Osteoblast (primary cell): ENCODE results near the gene ANKRD30A. TPM values are rescaled to one million over a fixed set of nuclear protein-coding genes. Genes with fewer than 3 reads are reported as not detected.
"Not testable (repeated sequence)": the region's sequence is repeated elsewhere in the genome, so short reads cannot be mapped to it uniquely, and the experiment has no call there.

Source experiments
- DNase-seq: peaks from one replicate; pipeline ENCODE4 v3.0.0; 2011; ENCODE audit warnings: low spot score, mixed read lengths; ENCODE audit not compliant: insufficient read length; ENCODE audit errors: missing footprints
- H2AFZ ChIP-seq: 2 replicates; pipeline ENCODE4 v1.6.0; 2011; ENCODE audit warnings: mild to moderate bottlenecking, low read length
- H3K27ac ChIP-seq: 2 replicates; pipeline ENCODE4 v1.5.1; 2011; ENCODE audit warnings: mild to moderate bottlenecking, low read depth, low read length, moderate library complexity
- H3K27me3 ChIP-seq: 2 replicates; pipeline ENCODE4 v1.6.0; 2012; ENCODE audit warnings: mild to moderate bottlenecking, control low read depth, inconsistent platforms, low read length, moderate library complexity; ENCODE audit not compliant: insufficient read depth
- H3K36me3 ChIP-seq: 2 replicates; pipeline ENCODE4 v1.5.1; 2011; ENCODE audit warnings: mild to moderate bottlenecking, low read length, control low read depth, moderate library complexity; ENCODE audit not compliant: insufficient read depth
- H3K4me1 ChIP-seq: 2 replicates; pipeline ENCODE4 v1.5.1; 2011; ENCODE audit warnings: mild to moderate bottlenecking, low read length, control low read depth, moderate library complexity; ENCODE audit not compliant: insufficient read depth
- H3K4me2 ChIP-seq: 2 replicates; pipeline ENCODE4 v1.6.0; 2011; ENCODE audit warnings: mild to moderate bottlenecking, low read length; ENCODE audit not compliant: insufficient read depth
- H3K4me3 ChIP-seq: fragments of 200-600 bp; sonication (generic); 3 replicates; pipeline ENCODE4 v1.5.1; 2012; ENCODE audit warnings: mild to moderate bottlenecking, low read length, inconsistent platforms; ENCODE audit not compliant: insufficient read depth
- H3K79me2 ChIP-seq: 2 replicates; pipeline ENCODE4 v1.6.0; 2012; ENCODE audit warnings: mild to moderate bottlenecking, low read length, control low read depth, inconsistent platforms; ENCODE audit not compliant: insufficient read depth
- H3K9me3 ChIP-seq: 2 replicates; pipeline ENCODE4 v1.5.1; 2011; ENCODE audit warnings: low read depth, low read length, control low read depth
- H4K20me1 ChIP-seq: 2 replicates; pipeline ENCODE4 v1.6.0; 2012; ENCODE audit warnings: mild to moderate bottlenecking, low read length, control low read depth; ENCODE audit not compliant: insufficient read depth
- CTCF ChIP-seq: IDR thresholded peaks from 2 replicates; pipeline ENCODE4 v1.5.1; 2011; ENCODE audit warnings: mild to moderate bottlenecking, low read depth, low read length, moderate library complexity; ENCODE audit errors: extremely low read depth
- total RNA-seq: library from RNA; depleted of rRNA; stranded (reverse); fragments of >200 nt; gene quantifications from 2 replicates; pipeline ENCODE4 v1.2.3, GENCODE V29; 2012

The ANKRD30A gene
- total RNA-seq, 1 donor: not detected

- H4K20me1 ChIP-seq: no peaks in the 10 kb centered on the region
- H3K79me2 ChIP-seq: no peaks in the 10 kb centered on the region
- no peak overlapping the region for H2AFZ ChIP-seq
- no peaks in the 10 kb centered on the region for H3K36me3 ChIP-seq
- no peak for DNase-seq
- H3K27me3 ChIP-seq: no peaks in the 10 kb centered on the region
- H3K4me3 ChIP-seq: no peak overlapping the region
- no peak overlapping the region for H3K4me2 ChIP-seq
- no peaks in the 10 kb centered on the region for H3K9me3 ChIP-seq
- no peak overlapping the region for H3K27ac ChIP-seq
- no peak for TF ChIP-seq CTCF
- H3K4me1 ChIP-seq: no peaks in the 10 kb centered on the region
Measured at GRCh38 chr10:37109000-37109399, 16.4 kb upstream of the ANKRD30A start.

GRCh38 chr10:37124532-37124931 lies 866 bp upstream of the ANKRD30A start:
- Histone ChIP-seq H3K4me1 (no peaks in the 10 kb centered on the region), H3K9me3 (no peaks in the 10 kb centered on the region), H3K36me3 (no peaks in the 10 kb centered on the region), H2AFZ (no peak overlapping the region), H3K27me3 (no peaks in the 10 kb centered on the region), H4K20me1 (no peaks in the 10 kb centered on the region), H3K4me2 (no peak overlapping the region), H3K79me2 (no peaks in the 10 kb centered on the region), H3K4me3 (no peak overlapping the region), H3K27ac (no peak overlapping the region)
- DNase-seq: no peak
- TF ChIP-seq CTCF: no peak

- Histone ChIP-seq H3K27me3 (no peaks in the 10 kb centered on the region), H3K4me3 (no peak overlapping the region), H3K36me3 (no peaks in the 10 kb centered on the region), H4K20me1 (no peaks in the 10 kb centered on the region), H3K79me2 (no peaks in the 10 kb centered on the region), H3K27ac (no peak overlapping the region), H3K4me1 (no peaks in the 10 kb centered on the region), H3K9me3 (no peaks in the 10 kb centered on the region), H3K4me2 (no peak overlapping the region), H2AFZ (no peak overlapping the region)
- DNase-seq: no peak
- no peak for TF ChIP-seq CTCF
Measured at GRCh38 chr10:37125921-37126320, 523 bp downstream of the ANKRD30A start.

GRCh38 chr10:37146443-37146842 lies 21.0 kb downstream of the ANKRD30A start:
- DNase-seq: no peak
- Histone ChIP-seq H3K4me2 (no peak overlapping the region), H3K36me3 (no peaks in the 10 kb centered on the region), H3K4me3 (no peak overlapping the region), H3K27me3 (no peaks in the 10 kb centered on the region), H3K27ac (no peak overlapping the region), H3K4me1 (no peaks in the 10 kb centered on the region), H2AFZ (no peak overlapping the region), H3K9me3 (no peaks in the 10 kb centered on the region), H4K20me1 (no peaks in the 10 kb centered on the region), H3K79me2 (no peaks in the 10 kb centered on the region)
- TF ChIP-seq CTCF: no peak

GRCh38 chr10:37162430-37162829 lies 37.0 kb downstream of the ANKRD30A start:
- not testable (repeated sequence) for H4K20me1 ChIP-seq, H2AFZ ChIP-seq, H3K27me3 ChIP-seq, H3K4me2 ChIP-seq, H3K4me1 ChIP-seq, H3K79me2 ChIP-seq, DNase-seq, H3K27ac ChIP-seq, H3K4me3 ChIP-seq, H3K36me3 ChIP-seq, H3K9me3 ChIP-seq

- H3K4me1 ChIP-seq, H3K4me2 ChIP-seq, H2AFZ ChIP-seq: not testable (repeated sequence)
Measured at GRCh38 chr10:37171945-37172344, 46.5 kb downstream of the ANKRD30A start.

More at GRCh38 chr10:37171945-37172344, 46.5 kb downstream of the ANKRD30A start:
- not testable (repeated sequence) for H3K36me3 ChIP-seq, DNase-seq, H3K4me3 ChIP-seq, H3K27me3 ChIP-seq, H3K79me2 ChIP-seq, H3K9me3 ChIP-seq, H3K27ac ChIP-seq, H4K20me1 ChIP-seq
